HL-60 (cell line): ENCODE measurements around the gene TLK2.

Experiments used
- POLR2AphosphoS5 ChIP-seq: IDR thresholded peaks from 2 replicates; pipeline ENCODE4 v1.6.1; 2012; ENCODE audit warnings: low read depth
- TF ChIP-seq, protein P1 (sequence below): IDR thresholded peaks from one replicate; pipeline ENCODE4 v1.5.1; 2011; ENCODE audit warnings: low read length, control low read depth, inconsistent platforms; ENCODE audit not compliant: insufficient read depth
- TF ChIP-seq, protein P2 (sequence below): IDR thresholded peaks from 2 replicates; pipeline ENCODE4 v1.6.1; 2012; ENCODE audit warnings: low read depth; ENCODE audit not compliant: insufficient replicate concordance

DNA sequence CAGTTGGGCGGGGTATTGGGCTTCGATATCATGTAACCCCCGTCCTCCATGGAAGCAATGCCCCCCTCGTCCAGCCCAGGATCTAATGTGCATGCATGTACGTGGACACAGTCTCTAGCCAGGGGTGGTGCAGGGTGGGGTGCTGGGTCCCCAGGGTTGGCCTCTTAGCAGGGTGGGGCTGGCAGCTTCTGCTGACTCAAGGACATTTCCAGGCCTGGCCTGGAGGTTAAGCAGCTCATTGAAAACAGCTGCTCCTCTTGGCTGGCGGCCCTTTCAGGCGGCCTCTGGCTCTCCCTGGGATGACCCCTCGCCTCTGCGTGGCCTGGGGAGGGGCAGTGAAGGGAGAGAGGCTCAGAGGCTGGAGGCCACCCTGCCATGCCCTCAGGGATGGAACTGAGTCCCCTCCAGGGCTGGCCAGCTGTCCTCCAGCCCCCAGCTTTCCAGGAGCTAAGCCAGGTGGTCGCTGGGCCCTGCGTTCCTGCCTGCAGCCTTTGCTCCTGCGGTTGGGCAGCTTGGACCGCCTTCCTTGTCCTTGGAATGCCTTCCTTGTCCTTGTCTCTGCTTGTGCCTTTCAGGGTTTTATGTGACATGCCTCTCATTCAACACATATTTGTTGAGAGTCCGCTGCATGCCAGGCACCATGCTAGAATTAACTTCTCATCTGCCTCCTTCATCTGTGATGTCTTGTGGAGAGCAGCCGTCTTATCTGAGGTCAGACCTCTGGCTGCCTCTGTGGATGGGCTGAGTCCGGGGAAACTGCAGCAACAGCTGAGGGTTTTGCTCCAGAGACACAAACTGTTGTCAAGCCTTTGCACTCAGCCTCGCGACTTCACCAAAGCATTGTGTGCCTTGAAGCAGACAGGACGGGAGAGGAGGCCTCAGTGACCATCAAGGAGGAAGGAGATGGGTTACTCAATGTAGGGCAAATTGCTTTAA, 175.5 kb downstream of the TLK2 start:
- TF ChIP-seq, protein P1, sequence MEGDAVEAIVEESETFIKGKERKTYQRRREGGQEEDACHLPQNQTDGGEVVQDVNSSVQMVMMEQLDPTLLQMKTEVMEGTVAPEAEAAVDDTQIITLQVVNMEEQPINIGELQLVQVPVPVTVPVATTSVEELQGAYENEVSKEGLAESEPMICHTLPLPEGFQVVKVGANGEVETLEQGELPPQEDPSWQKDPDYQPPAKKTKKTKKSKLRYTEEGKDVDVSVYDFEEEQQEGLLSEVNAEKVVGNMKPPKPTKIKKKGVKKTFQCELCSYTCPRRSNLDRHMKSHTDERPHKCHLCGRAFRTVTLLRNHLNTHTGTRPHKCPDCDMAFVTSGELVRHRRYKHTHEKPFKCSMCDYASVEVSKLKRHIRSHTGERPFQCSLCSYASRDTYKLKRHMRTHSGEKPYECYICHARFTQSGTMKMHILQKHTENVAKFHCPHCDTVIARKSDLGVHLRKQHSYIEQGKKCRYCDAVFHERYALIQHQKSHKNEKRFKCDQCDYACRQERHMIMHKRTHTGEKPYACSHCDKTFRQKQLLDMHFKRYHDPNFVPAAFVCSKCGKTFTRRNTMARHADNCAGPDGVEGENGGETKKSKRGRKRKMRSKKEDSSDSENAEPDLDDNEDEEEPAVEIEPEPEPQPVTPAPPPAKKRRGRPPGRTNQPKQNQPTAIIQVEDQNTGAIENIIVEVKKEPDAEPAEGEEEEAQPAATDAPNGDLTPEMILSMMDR: no peak
- no peak for TF ChIP-seq POLR2AphosphoS5
- TF ChIP-seq, protein P2, sequence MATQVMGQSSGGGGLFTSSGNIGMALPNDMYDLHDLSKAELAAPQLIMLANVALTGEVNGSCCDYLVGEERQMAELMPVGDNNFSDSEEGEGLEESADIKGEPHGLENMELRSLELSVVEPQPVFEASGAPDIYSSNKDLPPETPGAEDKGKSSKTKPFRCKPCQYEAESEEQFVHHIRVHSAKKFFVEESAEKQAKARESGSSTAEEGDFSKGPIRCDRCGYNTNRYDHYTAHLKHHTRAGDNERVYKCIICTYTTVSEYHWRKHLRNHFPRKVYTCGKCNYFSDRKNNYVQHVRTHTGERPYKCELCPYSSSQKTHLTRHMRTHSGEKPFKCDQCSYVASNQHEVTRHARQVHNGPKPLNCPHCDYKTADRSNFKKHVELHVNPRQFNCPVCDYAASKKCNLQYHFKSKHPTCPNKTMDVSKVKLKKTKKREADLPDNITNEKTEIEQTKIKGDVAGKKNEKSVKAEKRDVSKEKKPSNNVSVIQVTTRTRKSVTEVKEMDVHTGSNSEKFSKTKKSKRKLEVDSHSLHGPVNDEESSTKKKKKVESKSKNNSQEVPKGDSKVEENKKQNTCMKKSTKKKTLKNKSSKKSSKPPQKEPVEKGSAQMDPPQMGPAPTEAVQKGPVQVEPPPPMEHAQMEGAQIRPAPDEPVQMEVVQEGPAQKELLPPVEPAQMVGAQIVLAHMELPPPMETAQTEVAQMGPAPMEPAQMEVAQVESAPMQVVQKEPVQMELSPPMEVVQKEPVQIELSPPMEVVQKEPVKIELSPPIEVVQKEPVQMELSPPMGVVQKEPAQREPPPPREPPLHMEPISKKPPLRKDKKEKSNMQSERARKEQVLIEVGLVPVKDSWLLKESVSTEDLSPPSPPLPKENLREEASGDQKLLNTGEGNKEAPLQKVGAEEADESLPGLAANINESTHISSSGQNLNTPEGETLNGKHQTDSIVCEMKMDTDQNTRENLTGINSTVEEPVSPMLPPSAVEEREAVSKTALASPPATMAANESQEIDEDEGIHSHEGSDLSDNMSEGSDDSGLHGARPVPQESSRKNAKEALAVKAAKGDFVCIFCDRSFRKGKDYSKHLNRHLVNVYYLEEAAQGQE: no peak
